Measurements from ENCODE around the gene DPYSL5. TPM values are rescaled to one million over a fixed set of nuclear protein-coding genes. Genes with fewer than 3 reads are reported as not detected.

The DPYSL5 gene
- total RNA-seq, 1 donor from 2014 or later = 2.8 TPM

DNA sequence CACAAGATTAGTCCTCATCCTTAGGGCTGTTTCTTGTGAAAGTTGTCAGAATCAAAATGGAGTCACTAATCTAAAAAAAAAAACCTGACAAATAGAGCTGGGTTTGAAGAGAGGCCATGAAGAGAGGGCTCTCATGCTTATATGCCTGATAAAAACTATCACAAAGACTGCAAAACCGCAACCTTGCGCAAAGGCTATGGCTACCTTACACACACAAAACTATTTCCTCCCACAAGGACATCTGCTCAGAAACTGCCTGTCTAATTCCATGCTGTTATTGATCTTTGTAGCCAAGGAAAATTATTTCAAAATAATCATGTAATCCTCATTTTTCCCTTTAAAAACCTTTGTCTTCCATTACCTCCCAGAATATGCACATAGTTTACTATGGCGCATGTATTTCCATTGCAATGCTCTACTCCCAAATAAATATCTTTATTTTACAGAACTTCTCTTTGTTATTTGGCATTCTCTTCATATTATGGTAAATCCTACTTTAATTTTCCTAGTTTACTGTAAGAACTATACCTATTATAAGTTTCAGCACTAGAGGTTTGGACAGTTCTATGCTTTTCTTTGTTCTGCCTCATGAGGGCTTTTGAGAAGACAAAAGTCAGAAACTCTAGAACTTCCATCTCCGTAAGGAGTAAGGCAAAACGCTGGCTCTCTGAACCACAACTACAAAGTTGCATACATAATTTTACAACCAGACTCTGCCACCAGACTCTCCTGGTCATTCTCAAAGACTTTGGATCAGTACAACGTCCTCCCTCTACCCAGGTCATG lies 9.6 kb upstream of the DPYSL5 start:
- DNase-seq (ENCODE audit: low spot score in 2 of 2, unreplicated experiment in 2 of 2) = no peak
- Mint-ChIP-seq H3K27ac (no peak overlapping the region), H3K4me1 (no peaks in the 10 kb centered on the region), H3K9me3 (no peaks in the 10 kb centered on the region), H3K36me3 (no peaks in the 10 kb centered on the region), H3K4me3 (no peak overlapping the region), H3K27me3 (ENCODE audit: low read depth) (peaks cover 74% of the 10 kb centered on the region)
- no peak for TF ChIP-seq CTCF (IDR thresholded peaks at IDR 0.05; ENCODE audit: unreplicated experiment)

DNA sequence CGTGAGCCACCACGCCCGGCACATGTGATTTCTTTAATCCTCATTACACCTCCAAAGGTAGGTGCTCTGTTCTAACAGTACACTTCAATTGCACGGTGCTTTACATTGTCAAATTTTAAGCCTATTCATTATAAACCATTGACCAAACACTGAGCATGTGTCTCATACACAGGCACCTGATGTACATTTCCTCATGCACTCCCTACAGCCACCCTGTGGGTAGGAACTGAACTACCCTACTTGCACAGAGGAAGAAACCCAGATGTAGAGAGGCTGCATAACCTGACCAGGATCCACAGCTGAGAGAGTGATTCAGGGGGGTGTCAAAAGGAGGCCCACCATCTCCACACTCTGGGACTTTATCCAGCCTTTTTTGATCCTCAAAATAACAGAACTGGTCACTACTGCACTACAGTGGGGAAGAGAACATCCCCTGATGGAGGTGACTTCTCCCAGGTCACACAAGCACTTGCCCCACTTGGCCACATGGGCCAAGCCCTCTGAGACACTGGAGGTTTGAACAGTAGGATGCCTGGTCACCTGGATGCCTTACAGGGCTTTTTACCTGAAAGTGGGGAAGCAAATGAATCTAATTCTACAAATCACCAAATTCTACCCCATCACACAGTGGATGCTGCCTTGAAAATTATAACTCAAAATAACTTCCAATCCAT lies 6.9 kb upstream of the DPYSL5 start:
- TF ChIP-seq CTCF (IDR thresholded peaks at IDR 0.05; ENCODE audit: unreplicated experiment) = no peak
- Mint-ChIP-seq H3K36me3 (no peaks in the 10 kb centered on the region), H3K4me3 (no peak overlapping the region), H3K9me3 (no peaks in the 10 kb centered on the region), H3K27ac (no peak overlapping the region), H3K4me1 (no peaks in the 10 kb centered on the region), H3K27me3 (ENCODE audit: low read depth) (peaks cover 74% of the 10 kb centered on the region)
- DNase-seq (ENCODE audit: low spot score in 2 of 2, unreplicated experiment in 2 of 2) = no peak

GRCh38 chr2:26843041-26843440 lies 4.9 kb upstream of the DPYSL5 start:
- Mint-ChIP-seq H3K4me3 (no peak overlapping the region), H3K9me3 (no peaks in the 10 kb centered on the region), H3K4me1 (peaks cover 8% of the 10 kb centered on the region), H3K27me3 (ENCODE audit: low read depth) (peaks cover 75% of the 10 kb centered on the region), H3K36me3 (no peaks in the 10 kb centered on the region), H3K27ac (no peak overlapping the region)
- no peak for TF ChIP-seq CTCF (IDR thresholded peaks at IDR 0.05; ENCODE audit: unreplicated experiment)
- no peak for DNase-seq (ENCODE audit: low spot score in 2 of 2, unreplicated experiment in 2 of 2)

GRCh38 chr2:26845021-26845420 lies 2.9 kb upstream of the DPYSL5 start:
- Mint-ChIP-seq H3K4me3 (no peak overlapping the region), H3K9me3 (no peaks in the 10 kb centered on the region), H3K27me3 (ENCODE audit: low read depth) (peaks cover 74% of the 10 kb centered on the region), H3K27ac (no peak overlapping the region), H3K4me1 (peaks cover 11% of the 10 kb centered on the region), H3K36me3 (no peaks in the 10 kb centered on the region)
- no peak for DNase-seq (ENCODE audit: low spot score in 2 of 2, unreplicated experiment in 2 of 2)
- TF ChIP-seq CTCF (IDR thresholded peaks at IDR 0.05; ENCODE audit: unreplicated experiment) = no peak

DNA sequence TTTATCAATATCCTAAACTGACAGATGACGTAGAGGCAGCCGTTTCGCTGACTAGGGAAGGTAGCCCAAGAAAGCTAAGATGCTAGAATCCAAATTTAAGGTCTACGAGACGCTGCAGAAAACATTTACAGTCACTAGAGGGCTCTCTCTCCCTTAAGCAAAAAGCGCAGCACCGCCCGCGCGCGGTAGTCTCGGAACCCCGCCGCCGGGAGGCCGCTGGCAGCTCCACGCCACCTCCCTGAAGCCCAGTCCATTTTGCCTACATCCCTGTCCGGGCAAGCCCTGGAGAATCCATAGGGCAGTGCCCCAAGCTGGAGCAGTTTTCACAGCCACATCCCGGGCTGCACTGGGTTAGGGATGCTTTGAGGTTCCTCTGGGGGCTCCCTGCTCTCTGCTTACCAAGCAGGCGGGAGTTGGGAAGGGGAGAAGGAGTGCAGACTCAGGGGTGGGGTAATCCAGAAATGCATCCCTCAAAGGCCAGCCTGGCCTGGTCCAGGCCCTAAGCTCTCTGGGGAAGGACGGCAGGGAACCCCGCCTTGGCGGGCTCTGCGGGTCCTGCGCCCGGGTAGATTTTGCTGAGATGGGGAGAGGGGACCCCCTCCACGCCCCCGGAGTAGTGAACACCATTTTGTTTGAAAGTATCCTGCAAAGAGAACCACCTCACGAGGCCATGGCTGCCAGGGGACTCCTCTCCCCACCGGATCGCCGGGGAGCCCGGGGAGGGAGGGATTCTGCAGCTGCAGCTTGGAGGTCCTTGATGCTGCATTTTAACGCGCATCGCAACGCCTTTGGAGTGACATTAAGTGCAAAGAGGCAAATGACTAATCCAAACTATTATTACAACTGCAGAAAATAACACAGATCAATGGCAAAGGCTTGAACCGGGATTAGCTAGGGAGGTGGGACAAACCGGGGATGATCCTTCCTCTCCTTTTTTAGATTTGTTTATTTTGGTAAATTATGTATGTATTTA lies 1.3 kb upstream of the DPYSL5 start:
- Mint-ChIP-seq H3K4me1 (peaks cover 11% of the 10 kb centered on the region), H3K4me3 (peak overlapping the region; percentile 66), H3K36me3 (no peaks in the 10 kb centered on the region), H3K9me3 (no peaks in the 10 kb centered on the region), H3K27ac (no peak overlapping the region), H3K27me3 (ENCODE audit: low read depth) (peaks cover 75% of the 10 kb centered on the region)
- TF ChIP-seq CTCF (IDR thresholded peaks at IDR 0.05; ENCODE audit: unreplicated experiment) = peak; percentile 57
- DNase-seq (ENCODE audit: low spot score in 2 of 2, unreplicated experiment in 2 of 2) = peak; percentile 47 to 73
